Colonic mucosa (tissue), 4 donors: ENCODE measurements around the gene PNMA6F. TPM values are rescaled to one million over a fixed set of nuclear protein-coding genes. Genes with fewer than 3 reads are reported as not detected.

ENCODE experiments used
- DNase-seq: peaks from one replicate; pipeline ENCODE4 v3.0.0-alpha.2; 2020
- H3K27ac ChIP-seq: fragments of 200-600 bp; one replicate; pipeline ENCODE4 v1.8.0; 2021
- H3K27me3 ChIP-seq: fragments of 200-600 bp; one replicate; pipeline ENCODE4 v1.8.0; 2021
- H3K36me3 ChIP-seq: fragments of 200-600 bp; one replicate; pipeline ENCODE4 v1.8.0; 2021
- H3K4me1 ChIP-seq: fragments of 200-600 bp; one replicate; pipeline ENCODE4 v1.8.0; 2021; ENCODE audit warnings: mild to moderate bottlenecking
- H3K4me3 ChIP-seq: fragments of 200-600 bp; one replicate; pipeline ENCODE4 v1.8.0; 2021
- H3K9ac ChIP-seq, 2 donors: one replicate each; pipeline ENCODE4 v1.7.0; 2013; ENCODE audit warnings: control low read depth in 2 of 2, low read depth in 2 of 2, low read length in 2 of 2
- H3K9me3 ChIP-seq: fragments of 200-600 bp; one replicate; pipeline ENCODE4 v1.8.0; 2021
- CTCF ChIP-seq: fragments of 200-600 bp; IDR thresholded peaks from one replicate; pipeline ENCODE4 v1.8.0; 2022; ENCODE audit warnings: antibody characterized with exemption, mild to moderate bottlenecking
- intact Hi-C: fragments of 100-400 bp; cut with DNase I; formaldehyde crosslinking; loops from one replicate; pipeline ENCODE4 v1.14.1; 2022
- total RNA-seq, 2 donors: library from RNA; stranded (reverse); fragmentation: NEBNext Ultra II Directional in 1 of 2; extraction: Animal tissue kit (Norgen Biotek cat#: 25700) in 1 of 2; gene quantifications; one replicate each; pipeline ENCODE4 v1.2.1, GENCODE V29; 2021
- donor health status: healthy.
- donor health status: DM: no; HTN: no; CAD: no.
- donor health status: DM: no; HTN: no; CAD: no.

The PNMA6F gene
- total RNA-seq, 2 donors from 2014 or later: not detected

GRCh38 chrX:153336121-153336894 lies 14.7 kb upstream of the PNMA6F start:
- no peaks in the 10 kb centered on the region for H3K9me3 ChIP-seq
- no peak overlapping the region for H3K4me3 ChIP-seq
- H3K27ac ChIP-seq: no peak overlapping the region
- H3K36me3 ChIP-seq: no peaks in the 10 kb centered on the region
- DNase-seq: no peak
- no peak overlapping the region for H3K9ac ChIP-seq
- no peak for TF ChIP-seq CTCF
- no peaks in the 10 kb centered on the region for H3K27me3 ChIP-seq
- H3K4me1 ChIP-seq: no peaks in the 10 kb centered on the region
- intact Hi-C loops: no loop called here

- H3K27me3 ChIP-seq: no peaks in the 10 kb centered on the region
- H3K9ac ChIP-seq: peak overlapping the region; percentile 55 to 79
- no peaks in the 10 kb centered on the region for H3K4me1 ChIP-seq
- no peaks in the 10 kb centered on the region for H3K36me3 ChIP-seq
- TF ChIP-seq CTCF: no peak
- peak overlapping the region; percentile 51 for H3K4me3 ChIP-seq
- H3K27ac ChIP-seq: no peak overlapping the region
- intact Hi-C loops: no loop called here
- no peak for DNase-seq
- H3K9me3 ChIP-seq: no peaks in the 10 kb centered on the region
Observed at GRCh38 chrX:153334654-153335295, 13.2 kb upstream of the PNMA6F start.

- H3K36me3 ChIP-seq: no peaks in the 10 kb centered on the region
- peak within 1 kb of the TSS; percentile 55 to 79 for H3K9ac ChIP-seq
- no peaks in the 10 kb centered on the region for H3K27me3 ChIP-seq
- H3K4me3 ChIP-seq: peak within 1 kb of the TSS; percentile 51
- DNase-seq: peak; percentile 77
- no peaks in the 10 kb centered on the region for H3K9me3 ChIP-seq
- no peak for TF ChIP-seq CTCF
- no peaks in the 10 kb centered on the region for H3K4me1 ChIP-seq
- intact Hi-C loops: no loop called here
- H3K27ac ChIP-seq: no peak within 1 kb of the TSS
Observed at GRCh38 chrX:153333821-153334653, 12.5 kb upstream of the PNMA6F start, which contains the start of gene ZNF275. TSS of gene ZNF275 (plus strand) at chrX:153334153. CDS start at chrX:153336680, 2,527 bp downstream.

DNA sequence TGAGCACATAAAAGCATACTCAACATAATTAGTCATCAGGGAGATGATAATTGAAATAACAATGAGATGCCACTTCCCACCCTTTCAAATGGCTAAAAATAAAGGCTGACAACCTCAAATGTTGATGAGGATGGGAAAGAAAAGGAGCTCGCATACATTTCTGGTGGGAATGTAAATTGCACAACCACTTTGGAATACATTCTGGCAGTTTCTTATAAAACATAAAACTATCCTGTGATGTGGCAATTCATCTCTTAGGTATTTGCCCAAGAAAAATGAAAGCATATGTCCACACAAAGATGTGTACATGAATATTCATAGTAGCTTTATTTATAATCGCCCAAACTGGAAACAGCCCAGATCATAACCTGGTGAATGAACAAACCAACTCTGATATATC lies 11.7 kb upstream of the PNMA6F start:
- intact Hi-C loops: no loop called here
- H3K27ac ChIP-seq: no peak overlapping the region
- H3K4me1 ChIP-seq: no peaks in the 10 kb centered on the region
- H3K9ac ChIP-seq: no peak overlapping the region
- H3K9me3 ChIP-seq: no peaks in the 10 kb centered on the region
- no peaks in the 10 kb centered on the region for H3K36me3 ChIP-seq
- H3K4me3 ChIP-seq: no peak overlapping the region
- DNase-seq: no peak
- no peaks in the 10 kb centered on the region for H3K27me3 ChIP-seq
- no peak for TF ChIP-seq CTCF

DNA sequence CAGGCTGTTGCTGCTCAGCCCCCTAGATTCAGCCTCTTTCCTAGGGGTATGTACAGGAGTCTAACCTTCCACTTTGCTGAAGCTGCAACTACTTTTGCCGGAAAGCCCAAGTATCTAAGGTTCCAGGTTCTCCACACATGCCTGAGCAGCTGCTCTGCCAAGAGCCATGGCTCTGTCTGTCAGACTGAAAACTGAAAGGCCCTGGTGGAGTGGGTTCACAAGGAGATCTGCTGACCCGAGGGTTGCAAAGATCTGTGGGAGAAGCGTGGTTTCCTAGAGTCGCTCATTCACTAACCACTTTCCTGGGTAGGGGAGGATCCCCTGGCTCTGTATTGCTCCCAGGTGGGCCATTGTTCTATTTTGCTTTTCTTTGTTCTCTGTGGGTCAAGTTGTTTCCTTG lies 6.0 kb upstream of the PNMA6F start:
- Histone ChIP-seq H3K9ac (no peak overlapping the region), H3K27ac (no peak overlapping the region), H3K27me3 (no peaks in the 10 kb centered on the region), H3K4me3 (no peak overlapping the region), H3K4me1 (no peaks in the 10 kb centered on the region), H3K9me3 (no peaks in the 10 kb centered on the region), H3K36me3 (no peaks in the 10 kb centered on the region)
- TF ChIP-seq CTCF: no peak
- no peak for DNase-seq
- intact Hi-C loops: no loop called here
